ENCODE data around the gene HMG20A. TPM values are rescaled to one million over a fixed set of nuclear protein-coding genes. Genes with fewer than 3 reads are reported as not detected.

The HMG20A gene
- total RNA-seq, 1 experiment from 2014 or later = 54.0 TPM

DNA sequence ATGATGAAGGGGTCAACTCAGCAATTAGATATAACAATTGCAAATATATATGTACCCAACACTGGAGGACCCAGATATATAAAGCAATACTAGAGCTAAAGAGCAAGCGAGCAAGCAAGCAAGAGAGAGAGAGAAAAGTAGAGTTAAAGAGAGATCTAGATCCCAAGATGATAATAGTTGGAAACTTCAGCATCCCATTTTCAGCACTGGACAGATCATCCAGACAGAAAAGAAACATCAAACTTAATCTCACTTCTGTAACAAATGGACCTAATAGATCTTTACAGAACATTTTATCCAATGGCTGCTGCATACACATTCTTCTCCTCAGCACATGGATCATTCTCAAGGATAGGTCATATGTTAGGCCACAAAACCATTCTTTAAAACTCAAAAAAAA is 24.0 kb upstream of the HMG20A start:
- Histone ChIP-seq H3K36me3 (ENCODE audit: control insufficient read depth, insufficient read depth, low read length) (no peaks in the 10 kb centered on the region), H3K9me3 (ENCODE audit: control insufficient read depth, insufficient read depth, low read depth, low read length) (peaks cover 28% of the 10 kb centered on the region; the same call in 1 of the 2 replicates), H3K4me3 (ENCODE audit: low read depth in 2 of 2, low read length in 2 of 2) (no peak overlapping the region), H3K27me3 (ENCODE audit: control insufficient read depth, insufficient read depth, low read length) (no peaks in the 10 kb centered on the region), H3K27ac (ENCODE audit: low read length) (no peak overlapping the region), H3K4me1 (ENCODE audit: control insufficient read depth, insufficient read depth, low read length) (no peaks in the 10 kb centered on the region)
- no peak for DNase-seq (ENCODE audit: low read depth, low spot score)
- TSS peak; percentile 11 for BruUV-seq (replicated peaks)
- ChIA-PET CTCF (no interaction called here), POLR2A (no interaction called here)
- TF ChIP-seq, protein P1, sequence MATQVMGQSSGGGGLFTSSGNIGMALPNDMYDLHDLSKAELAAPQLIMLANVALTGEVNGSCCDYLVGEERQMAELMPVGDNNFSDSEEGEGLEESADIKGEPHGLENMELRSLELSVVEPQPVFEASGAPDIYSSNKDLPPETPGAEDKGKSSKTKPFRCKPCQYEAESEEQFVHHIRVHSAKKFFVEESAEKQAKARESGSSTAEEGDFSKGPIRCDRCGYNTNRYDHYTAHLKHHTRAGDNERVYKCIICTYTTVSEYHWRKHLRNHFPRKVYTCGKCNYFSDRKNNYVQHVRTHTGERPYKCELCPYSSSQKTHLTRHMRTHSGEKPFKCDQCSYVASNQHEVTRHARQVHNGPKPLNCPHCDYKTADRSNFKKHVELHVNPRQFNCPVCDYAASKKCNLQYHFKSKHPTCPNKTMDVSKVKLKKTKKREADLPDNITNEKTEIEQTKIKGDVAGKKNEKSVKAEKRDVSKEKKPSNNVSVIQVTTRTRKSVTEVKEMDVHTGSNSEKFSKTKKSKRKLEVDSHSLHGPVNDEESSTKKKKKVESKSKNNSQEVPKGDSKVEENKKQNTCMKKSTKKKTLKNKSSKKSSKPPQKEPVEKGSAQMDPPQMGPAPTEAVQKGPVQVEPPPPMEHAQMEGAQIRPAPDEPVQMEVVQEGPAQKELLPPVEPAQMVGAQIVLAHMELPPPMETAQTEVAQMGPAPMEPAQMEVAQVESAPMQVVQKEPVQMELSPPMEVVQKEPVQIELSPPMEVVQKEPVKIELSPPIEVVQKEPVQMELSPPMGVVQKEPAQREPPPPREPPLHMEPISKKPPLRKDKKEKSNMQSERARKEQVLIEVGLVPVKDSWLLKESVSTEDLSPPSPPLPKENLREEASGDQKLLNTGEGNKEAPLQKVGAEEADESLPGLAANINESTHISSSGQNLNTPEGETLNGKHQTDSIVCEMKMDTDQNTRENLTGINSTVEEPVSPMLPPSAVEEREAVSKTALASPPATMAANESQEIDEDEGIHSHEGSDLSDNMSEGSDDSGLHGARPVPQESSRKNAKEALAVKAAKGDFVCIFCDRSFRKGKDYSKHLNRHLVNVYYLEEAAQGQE (IDR thresholded peaks at IDR 0.05; ENCODE audit: insufficient read depth in 1 of 2, low read depth in 2 of 2, low read length in 1 of 2) = peak in 1 of 2 experiments; percentile 75; a peak in 2 of 4 replicates
- no peak for TF ChIP-seq SIN3A (IDR thresholded peaks at IDR 0.05; ENCODE audit: borderline replicate concordance, insufficient read depth, low read depth, low read length)
- intact Hi-C loops (cut with micrococcal nuclease; ENCODE audit: unreplicated experiment) = no loop called here
- in situ Hi-C loops (cut with HindIII; ENCODE audit: low pct_unique_long_range_greater_than_20kb, low sequenced_read_pairs) = no loop called here
- ATAC-seq = no peak

DNA sequence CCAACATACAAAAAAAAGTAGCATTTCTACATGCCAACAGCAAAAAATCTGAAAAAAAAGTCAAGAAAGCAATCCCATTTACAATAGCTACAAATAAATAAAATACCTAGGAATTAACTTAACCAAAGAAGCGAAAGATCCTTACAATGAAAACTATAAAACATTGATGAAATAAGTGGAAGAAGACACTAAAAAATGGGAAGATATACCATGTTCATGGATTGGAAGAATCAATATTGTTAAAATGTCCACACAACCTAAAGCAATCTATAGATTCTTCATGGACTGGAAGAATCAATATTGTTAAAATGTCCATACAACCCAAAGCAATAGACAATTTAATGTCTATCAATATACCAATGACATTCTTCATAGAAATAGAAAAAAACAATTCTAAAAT is 21.8 kb upstream of the HMG20A start:
- DNase-seq (ENCODE audit: low read depth, low spot score) = no peak
- no peak for ATAC-seq
- Histone ChIP-seq H3K27me3 (ENCODE audit: control insufficient read depth, insufficient read depth, low read length) (no peaks in the 10 kb centered on the region), H3K4me1 (ENCODE audit: control insufficient read depth, insufficient read depth, low read length) (no peaks in the 10 kb centered on the region; the same call in 1 of the 2 replicates), H3K27ac (ENCODE audit: low read length) (no peak overlapping the region), H3K9me3 (ENCODE audit: control insufficient read depth, insufficient read depth, low read depth, low read length) (peaks cover 28% of the 10 kb centered on the region; the same call in 1 of the 2 replicates), H3K36me3 (ENCODE audit: control insufficient read depth, insufficient read depth, low read length) (no peaks in the 10 kb centered on the region), H3K4me3 (ENCODE audit: low read depth in 2 of 2, low read length in 2 of 2) (no peak overlapping the region)
- POLR2A ChIA-PET = no interaction called here
- intact Hi-C loops (cut with micrococcal nuclease; ENCODE audit: unreplicated experiment) = no loop called here
- CTCF ChIA-PET = no interaction called here
- no TSS peak for BruUV-seq (replicated peaks)
- TF ChIP-seq, protein P1 (IDR thresholded peaks at IDR 0.05; ENCODE audit: insufficient read depth in 1 of 2, low read depth in 2 of 2, low read length in 1 of 2) = no peak
- TF ChIP-seq POLR2AphosphoS5 (IDR thresholded peaks at IDR 0.05; ENCODE audit: low read depth, low read length) (no peak), TCF7L2 (IDR thresholded peaks at IDR 0.05; ENCODE audit: low read depth, low read length) (no peak), SIN3A (IDR thresholded peaks at IDR 0.05; ENCODE audit: borderline replicate concordance, insufficient read depth, low read depth, low read length) (no peak)
- TF ChIP-seq, protein P2, sequence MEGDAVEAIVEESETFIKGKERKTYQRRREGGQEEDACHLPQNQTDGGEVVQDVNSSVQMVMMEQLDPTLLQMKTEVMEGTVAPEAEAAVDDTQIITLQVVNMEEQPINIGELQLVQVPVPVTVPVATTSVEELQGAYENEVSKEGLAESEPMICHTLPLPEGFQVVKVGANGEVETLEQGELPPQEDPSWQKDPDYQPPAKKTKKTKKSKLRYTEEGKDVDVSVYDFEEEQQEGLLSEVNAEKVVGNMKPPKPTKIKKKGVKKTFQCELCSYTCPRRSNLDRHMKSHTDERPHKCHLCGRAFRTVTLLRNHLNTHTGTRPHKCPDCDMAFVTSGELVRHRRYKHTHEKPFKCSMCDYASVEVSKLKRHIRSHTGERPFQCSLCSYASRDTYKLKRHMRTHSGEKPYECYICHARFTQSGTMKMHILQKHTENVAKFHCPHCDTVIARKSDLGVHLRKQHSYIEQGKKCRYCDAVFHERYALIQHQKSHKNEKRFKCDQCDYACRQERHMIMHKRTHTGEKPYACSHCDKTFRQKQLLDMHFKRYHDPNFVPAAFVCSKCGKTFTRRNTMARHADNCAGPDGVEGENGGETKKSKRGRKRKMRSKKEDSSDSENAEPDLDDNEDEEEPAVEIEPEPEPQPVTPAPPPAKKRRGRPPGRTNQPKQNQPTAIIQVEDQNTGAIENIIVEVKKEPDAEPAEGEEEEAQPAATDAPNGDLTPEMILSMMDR (IDR thresholded peaks at IDR 0.05) = no peak
- in situ Hi-C loops (cut with HindIII; ENCODE audit: low pct_unique_long_range_greater_than_20kb, low sequenced_read_pairs) = no loop called here

Measured in Panc1 (cell line).